WI38 (cell line): ENCODE data around the gene SMAP1.
"Not testable (repeated sequence)": the region's sequence is repeated elsewhere in the genome, so short reads cannot be mapped to it uniquely, and the experiment has no call there.

Experiments
- H3K4me3 ChIP-seq: 2 replicates; pipeline ENCODE4 v1.5.1; 2011; ENCODE audit warnings: low read depth, mild to moderate bottlenecking, control low read depth, low read length
- TF ChIP-seq, protein P1 (sequence below): IDR thresholded peaks from 2 replicates; pipeline ENCODE4 v1.5.1; 2012; ENCODE audit warnings: low read depth, mild to moderate bottlenecking, control low read depth, low read length

Gene SMAP1

GRCh38 chr6:70739534-70739933, 71.9 kb downstream of the SMAP1 start:
- TF ChIP-seq, protein P1, sequence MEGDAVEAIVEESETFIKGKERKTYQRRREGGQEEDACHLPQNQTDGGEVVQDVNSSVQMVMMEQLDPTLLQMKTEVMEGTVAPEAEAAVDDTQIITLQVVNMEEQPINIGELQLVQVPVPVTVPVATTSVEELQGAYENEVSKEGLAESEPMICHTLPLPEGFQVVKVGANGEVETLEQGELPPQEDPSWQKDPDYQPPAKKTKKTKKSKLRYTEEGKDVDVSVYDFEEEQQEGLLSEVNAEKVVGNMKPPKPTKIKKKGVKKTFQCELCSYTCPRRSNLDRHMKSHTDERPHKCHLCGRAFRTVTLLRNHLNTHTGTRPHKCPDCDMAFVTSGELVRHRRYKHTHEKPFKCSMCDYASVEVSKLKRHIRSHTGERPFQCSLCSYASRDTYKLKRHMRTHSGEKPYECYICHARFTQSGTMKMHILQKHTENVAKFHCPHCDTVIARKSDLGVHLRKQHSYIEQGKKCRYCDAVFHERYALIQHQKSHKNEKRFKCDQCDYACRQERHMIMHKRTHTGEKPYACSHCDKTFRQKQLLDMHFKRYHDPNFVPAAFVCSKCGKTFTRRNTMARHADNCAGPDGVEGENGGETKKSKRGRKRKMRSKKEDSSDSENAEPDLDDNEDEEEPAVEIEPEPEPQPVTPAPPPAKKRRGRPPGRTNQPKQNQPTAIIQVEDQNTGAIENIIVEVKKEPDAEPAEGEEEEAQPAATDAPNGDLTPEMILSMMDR = no peak
- H3K4me3 ChIP-seq = no peak overlapping the region

GRCh38 chr6:70740746-70741145, 73.1 kb downstream of the SMAP1 start:
- not testable (repeated sequence) for H3K4me3 ChIP-seq

GRCh38 chr6:70742462-70742861, 74.8 kb downstream of the SMAP1 start:
- not testable (repeated sequence) for H3K4me3 ChIP-seq

- H3K4me3 ChIP-seq = no peak overlapping the region
- TF ChIP-seq, protein P1 = no peak
Measured at GRCh38 chr6:70753870-70754380, 86.2 kb downstream of the SMAP1 start.

DNA sequence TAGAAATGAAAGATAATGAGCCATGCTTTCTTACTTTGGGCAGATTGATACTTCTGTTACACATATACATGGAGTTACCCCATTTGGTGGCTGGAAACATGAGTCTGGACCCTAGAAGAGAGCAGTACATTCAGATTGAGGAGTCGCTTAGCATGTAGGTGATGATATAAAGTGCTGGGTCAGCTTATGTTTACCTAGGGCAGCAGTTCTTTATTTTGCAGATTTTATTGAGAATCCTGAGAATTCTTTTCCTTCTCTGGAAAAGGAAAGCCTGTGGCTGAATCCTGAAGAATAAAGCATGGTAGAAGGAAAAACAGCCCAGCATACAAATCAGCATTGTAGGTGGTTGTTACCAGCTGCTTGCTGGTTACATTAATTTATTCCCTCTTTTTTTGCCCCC, 91.2 kb downstream of the SMAP1 start:
- no peak overlapping the region for H3K4me3 ChIP-seq
- TF ChIP-seq, protein P1 = no peak

- TF ChIP-seq, protein P1 = no peak
- no peak overlapping the region for H3K4me3 ChIP-seq
Measured at GRCh38 chr6:70763754-70764510, 96.2 kb downstream of the SMAP1 start.

GRCh38 chr6:70764706-70765105, 97.0 kb downstream of the SMAP1 start:
- TF ChIP-seq, protein P1 = no peak
- no peak overlapping the region for H3K4me3 ChIP-seq

GRCh38 chr6:70771351-70771750, 103.7 kb downstream of the SMAP1 start:
- H3K4me3 ChIP-seq = not testable (repeated sequence)

DNA sequence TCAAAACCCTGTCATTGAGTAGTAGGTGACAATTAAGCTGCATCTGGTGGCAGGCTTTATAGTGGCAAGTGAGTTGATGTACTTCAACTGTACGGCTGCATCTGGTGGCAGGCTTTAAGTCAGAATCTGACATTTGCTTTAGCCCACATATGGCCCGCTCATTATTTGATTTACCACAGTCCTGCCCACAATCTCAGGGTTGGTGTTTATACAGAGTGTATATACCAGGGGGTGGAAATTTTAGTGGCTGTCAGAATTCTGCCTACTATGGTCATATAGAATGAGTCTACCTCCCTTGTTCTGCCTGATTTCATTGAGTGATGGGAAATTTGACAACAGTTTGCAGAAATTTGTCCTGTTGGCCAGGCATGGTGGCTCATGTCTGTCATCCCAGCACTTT, 112.3 kb downstream of the SMAP1 start:
- H3K4me3 ChIP-seq = no peak overlapping the region
- TF ChIP-seq, protein P1 = no peak
